Uterus (tissue), 2 donors: ENCODE measurements around the gene CACNB4.

Experiments
- POLR2A ChIP-seq, 2 donors: fragments of 450-650 bp; IDR thresholded peaks; one replicate each; pipeline ENCODE4 v1.6.1; 2016; ENCODE audit warnings: antibody characterized with exemption in 2 of 2, mild to moderate bottlenecking in 1 of 2, moderate library complexity in 1 of 2
- TF ChIP-seq, protein P1 (sequence below), 4 experiments: fragments of 200-600 bp in 2 of 4; fragments of 450-650 bp in 2 of 4; sonication (generic) in 2 of 4; IDR thresholded peaks; one replicate each; pipeline ENCODE4 v1.5.1; 2016 to 2019; ENCODE audit warnings: antibody characterized with exemption in 4 of 4, mild to moderate bottlenecking in 2 of 4, moderate library complexity in 1 of 4

DNA sequence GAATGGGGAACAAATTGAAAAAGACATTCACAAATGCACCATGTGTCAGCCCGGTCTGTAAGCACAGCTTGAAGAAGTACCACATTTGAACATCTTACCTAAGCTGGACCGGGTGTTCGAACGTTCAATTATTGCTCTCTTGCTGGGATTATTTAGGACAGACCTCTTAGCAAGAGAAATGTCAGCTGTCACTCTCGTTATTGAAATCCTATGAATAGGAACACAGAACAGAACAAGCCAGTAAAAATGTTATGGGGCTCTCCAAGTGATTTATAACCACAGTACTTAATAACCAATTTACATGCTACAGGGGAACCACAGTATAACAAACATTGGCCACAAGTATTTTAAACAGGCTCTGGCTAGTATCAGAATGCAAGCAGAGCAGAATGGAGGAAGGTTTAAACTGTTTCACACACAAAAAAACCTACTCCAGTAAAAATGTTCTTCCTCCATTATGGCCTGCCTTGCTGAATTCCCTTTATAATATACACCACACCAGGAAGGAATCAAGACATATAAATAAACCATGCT, 238.2 kb downstream of the CACNB4 start:
- TF ChIP-seq, protein P1, sequence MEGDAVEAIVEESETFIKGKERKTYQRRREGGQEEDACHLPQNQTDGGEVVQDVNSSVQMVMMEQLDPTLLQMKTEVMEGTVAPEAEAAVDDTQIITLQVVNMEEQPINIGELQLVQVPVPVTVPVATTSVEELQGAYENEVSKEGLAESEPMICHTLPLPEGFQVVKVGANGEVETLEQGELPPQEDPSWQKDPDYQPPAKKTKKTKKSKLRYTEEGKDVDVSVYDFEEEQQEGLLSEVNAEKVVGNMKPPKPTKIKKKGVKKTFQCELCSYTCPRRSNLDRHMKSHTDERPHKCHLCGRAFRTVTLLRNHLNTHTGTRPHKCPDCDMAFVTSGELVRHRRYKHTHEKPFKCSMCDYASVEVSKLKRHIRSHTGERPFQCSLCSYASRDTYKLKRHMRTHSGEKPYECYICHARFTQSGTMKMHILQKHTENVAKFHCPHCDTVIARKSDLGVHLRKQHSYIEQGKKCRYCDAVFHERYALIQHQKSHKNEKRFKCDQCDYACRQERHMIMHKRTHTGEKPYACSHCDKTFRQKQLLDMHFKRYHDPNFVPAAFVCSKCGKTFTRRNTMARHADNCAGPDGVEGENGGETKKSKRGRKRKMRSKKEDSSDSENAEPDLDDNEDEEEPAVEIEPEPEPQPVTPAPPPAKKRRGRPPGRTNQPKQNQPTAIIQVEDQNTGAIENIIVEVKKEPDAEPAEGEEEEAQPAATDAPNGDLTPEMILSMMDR (IDR thresholded peaks at IDR 0.05): no peak
- no peak for TF ChIP-seq POLR2A (IDR thresholded peaks at IDR 0.05)
